GM12865 (cell line): ENCODE results near the gene GATA6.
"Not testable (repeated sequence)": the region's sequence is repeated elsewhere in the genome, so short reads cannot be mapped to it uniquely, and the experiment has no call there.

Experiments
- DNase-seq: peaks from one replicate; pipeline ENCODE4 v3.0.0; 2010; ENCODE audit warnings: low read depth
- H3K4me3 ChIP-seq: 2 replicates; pipeline ENCODE4 v1.5.1; 2011; ENCODE audit warnings: mild to moderate bottlenecking, low read depth, low read length, control low read depth
- TF ChIP-seq, protein P1 (sequence below): IDR thresholded peaks from 2 replicates; pipeline ENCODE4 v1.5.1; 2011; ENCODE audit warnings: low read length, control low read depth, low read depth, inconsistent platforms; ENCODE audit not compliant: insufficient read depth; ENCODE audit errors: missing control alignments

The GATA6 gene

DNA sequence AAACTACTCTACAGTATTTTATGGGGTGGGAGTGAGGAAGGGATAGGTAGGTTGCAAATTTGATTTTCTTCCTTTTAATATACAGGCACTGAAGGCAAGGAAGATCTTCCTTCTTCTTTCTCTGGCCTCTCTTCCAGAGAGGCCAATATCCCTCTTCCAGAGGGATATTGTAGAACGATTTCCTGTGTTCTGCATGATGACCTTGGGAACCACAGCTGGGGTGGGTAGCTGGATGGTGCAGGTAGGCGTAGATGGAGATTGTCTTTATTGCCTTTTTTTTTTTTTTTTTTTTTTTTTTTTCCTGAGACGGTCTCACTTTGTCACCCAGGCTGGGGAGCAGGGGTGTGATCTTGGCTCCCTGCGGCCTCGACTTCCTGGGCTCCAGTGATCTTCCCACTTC, 49.4 kb downstream of the GATA6 start:
- TF ChIP-seq, protein P1, sequence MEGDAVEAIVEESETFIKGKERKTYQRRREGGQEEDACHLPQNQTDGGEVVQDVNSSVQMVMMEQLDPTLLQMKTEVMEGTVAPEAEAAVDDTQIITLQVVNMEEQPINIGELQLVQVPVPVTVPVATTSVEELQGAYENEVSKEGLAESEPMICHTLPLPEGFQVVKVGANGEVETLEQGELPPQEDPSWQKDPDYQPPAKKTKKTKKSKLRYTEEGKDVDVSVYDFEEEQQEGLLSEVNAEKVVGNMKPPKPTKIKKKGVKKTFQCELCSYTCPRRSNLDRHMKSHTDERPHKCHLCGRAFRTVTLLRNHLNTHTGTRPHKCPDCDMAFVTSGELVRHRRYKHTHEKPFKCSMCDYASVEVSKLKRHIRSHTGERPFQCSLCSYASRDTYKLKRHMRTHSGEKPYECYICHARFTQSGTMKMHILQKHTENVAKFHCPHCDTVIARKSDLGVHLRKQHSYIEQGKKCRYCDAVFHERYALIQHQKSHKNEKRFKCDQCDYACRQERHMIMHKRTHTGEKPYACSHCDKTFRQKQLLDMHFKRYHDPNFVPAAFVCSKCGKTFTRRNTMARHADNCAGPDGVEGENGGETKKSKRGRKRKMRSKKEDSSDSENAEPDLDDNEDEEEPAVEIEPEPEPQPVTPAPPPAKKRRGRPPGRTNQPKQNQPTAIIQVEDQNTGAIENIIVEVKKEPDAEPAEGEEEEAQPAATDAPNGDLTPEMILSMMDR: no peak
- DNase-seq: no peak
- H3K4me3 ChIP-seq: no peak overlapping the region

DNA sequence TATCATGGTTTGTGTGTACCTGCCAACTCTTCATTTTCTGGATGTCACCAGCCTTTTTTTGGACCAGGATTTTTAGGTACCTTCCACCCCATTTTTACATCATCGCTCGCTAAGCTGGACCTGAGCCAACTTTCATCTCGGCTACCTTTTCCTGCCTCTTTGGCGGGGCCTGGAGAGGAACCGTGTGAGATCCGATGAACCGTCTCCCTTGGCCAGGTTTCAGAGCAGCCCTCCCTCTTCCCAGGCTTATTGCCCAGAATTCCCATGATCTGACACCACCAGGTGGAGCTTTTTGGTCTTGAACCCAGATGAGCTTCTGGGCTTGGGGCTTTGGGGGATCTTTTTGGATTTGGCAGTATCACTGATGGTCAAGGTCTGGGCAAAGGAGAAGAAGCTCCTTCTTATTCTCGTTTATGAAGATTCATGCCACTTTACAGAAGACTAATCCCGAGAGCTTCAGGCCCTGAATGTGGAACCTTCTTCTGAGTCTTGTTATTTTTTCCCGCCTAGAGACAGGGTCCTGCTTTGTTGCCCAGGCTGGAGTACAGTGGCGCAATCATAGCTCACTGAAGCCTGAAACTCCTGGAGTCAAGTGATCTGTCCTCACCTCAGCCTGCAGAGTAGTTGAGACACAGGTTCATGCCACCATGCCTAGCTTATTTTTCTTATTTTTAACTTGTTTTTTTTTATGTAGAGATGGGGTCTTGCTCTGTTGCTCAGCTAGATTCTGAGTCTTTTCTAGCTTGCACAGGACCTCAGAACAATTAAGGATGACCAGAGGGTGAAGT, 50.4 kb downstream of the GATA6 start:
- DNase-seq: no peak
- TF ChIP-seq, protein P1: no peak
- no peak overlapping the region for H3K4me3 ChIP-seq

- not testable (repeated sequence) for DNase-seq, H3K4me3 ChIP-seq
Observed at GRCh38 chr18:22220585-22220984, 51.2 kb downstream of the GATA6 start.

DNA sequence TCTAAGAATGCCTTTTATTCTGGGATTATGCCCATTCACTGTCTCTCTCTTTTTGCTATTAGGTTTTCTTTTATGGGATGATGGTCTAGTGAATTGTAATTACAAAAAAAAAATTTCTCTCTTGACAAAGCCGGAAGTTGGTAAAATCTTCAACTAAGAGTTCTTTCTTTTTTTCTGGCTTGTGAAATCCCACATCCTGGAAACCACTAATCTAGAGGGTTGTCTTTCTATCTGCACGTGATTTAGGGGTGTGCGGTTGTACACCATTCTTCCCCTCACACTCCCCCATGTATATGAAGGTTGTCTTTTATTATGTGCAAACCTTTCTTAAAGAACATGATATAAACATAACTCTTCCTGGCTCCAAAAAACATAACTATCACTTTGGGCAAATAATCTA, 52.0 kb downstream of the GATA6 start:
- TF ChIP-seq, protein P1: no peak
- DNase-seq: no peak
- no peak overlapping the region for H3K4me3 ChIP-seq

DNA sequence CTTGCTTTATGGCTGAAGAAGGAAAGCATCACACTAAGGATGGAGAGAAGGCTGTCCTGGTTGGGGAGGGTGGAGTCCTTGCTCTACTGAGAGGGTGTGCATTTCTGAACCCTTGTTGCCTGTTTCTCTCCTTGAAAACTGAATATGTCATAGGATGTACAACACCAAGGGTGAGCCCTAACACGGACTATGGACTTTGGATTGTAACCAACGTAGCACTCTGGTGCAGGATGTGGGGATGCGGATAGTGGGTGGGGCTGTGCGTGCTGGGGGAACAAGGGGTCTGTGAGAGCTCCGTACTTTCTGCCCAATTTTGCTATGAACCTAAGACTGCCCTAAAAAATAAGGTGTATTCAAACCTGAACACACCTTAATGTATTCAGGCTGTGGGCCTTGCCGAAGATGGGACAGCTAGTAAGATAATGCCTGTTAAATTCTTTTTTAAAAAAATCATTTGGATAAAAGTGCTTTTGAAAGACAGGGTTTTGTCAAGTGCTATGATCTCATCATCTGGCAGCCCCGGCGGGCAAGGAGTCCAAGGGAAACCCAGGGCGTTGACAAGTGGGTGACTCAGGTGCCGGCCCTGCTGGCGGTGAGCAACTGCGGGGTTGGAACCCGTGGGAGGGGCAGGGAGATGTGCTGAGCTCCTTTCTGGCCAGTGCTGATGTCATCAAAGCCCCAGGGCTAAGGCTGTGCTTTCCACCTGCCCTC, 54.0 kb downstream of the GATA6 start:
- no peak for DNase-seq
- TF ChIP-seq, protein P1: no peak
- H3K4me3 ChIP-seq: no peak overlapping the region

DNA sequence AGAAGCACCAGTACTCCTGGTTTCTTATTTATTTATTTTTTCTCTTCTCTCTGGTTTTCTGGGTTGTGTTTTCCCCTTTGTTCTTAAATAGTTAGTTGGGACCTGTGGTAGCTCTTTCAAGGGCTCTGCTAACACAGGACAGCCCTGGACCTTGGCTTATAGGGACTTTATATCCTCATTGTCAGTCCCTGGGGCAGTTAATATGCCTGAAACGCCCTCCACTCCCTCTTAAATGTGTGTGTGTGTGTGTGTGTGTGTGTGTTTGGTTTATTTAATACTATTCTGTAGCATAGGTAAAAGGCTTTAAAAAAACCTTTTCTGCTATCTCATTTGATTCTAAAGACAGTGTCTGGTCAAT, 54.6 kb downstream of the GATA6 start:
- DNase-seq: no peak
- no peak overlapping the region for H3K4me3 ChIP-seq
- TF ChIP-seq, protein P1: no peak

- TF ChIP-seq, protein P1: no peak
- no peak overlapping the region for H3K4me3 ChIP-seq
- DNase-seq: no peak
Observed at GRCh38 chr18:22224339-22224738, 55.0 kb downstream of the GATA6 start.
